Measurements from ENCODE around the gene ZNF654.

Gene ZNF654

GRCh38 chr3:88084097-88084501 is 25.0 kb downstream of the ZNF654 start:
- DNase-seq (ENCODE audit: low read depth): peak; percentile 93
- TF ChIP-seq, protein P1, sequence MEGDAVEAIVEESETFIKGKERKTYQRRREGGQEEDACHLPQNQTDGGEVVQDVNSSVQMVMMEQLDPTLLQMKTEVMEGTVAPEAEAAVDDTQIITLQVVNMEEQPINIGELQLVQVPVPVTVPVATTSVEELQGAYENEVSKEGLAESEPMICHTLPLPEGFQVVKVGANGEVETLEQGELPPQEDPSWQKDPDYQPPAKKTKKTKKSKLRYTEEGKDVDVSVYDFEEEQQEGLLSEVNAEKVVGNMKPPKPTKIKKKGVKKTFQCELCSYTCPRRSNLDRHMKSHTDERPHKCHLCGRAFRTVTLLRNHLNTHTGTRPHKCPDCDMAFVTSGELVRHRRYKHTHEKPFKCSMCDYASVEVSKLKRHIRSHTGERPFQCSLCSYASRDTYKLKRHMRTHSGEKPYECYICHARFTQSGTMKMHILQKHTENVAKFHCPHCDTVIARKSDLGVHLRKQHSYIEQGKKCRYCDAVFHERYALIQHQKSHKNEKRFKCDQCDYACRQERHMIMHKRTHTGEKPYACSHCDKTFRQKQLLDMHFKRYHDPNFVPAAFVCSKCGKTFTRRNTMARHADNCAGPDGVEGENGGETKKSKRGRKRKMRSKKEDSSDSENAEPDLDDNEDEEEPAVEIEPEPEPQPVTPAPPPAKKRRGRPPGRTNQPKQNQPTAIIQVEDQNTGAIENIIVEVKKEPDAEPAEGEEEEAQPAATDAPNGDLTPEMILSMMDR (IDR thresholded peaks at IDR 0.05; ENCODE audit: control insufficient read depth, extremely low read depth, insufficient read depth): no peak
- no peak overlapping the region for H3K4me3 ChIP-seq (ENCODE audit: low read depth, low read length)

- DNase-seq (ENCODE audit: low read depth): peak; percentile 31
- no peak overlapping the region for H3K4me3 ChIP-seq (ENCODE audit: low read depth, low read length)
- TF ChIP-seq, protein P1 (IDR thresholded peaks at IDR 0.05; ENCODE audit: control insufficient read depth, extremely low read depth, insufficient read depth): no peak
These were observed 31.6 kb downstream of the ZNF654 start for GRCh38 chr3:88090681-88091080.

GRCh38 chr3:88092270-88092669 is 33.2 kb downstream of the ZNF654 start:
- TF ChIP-seq, protein P1 (IDR thresholded peaks at IDR 0.05; ENCODE audit: control insufficient read depth, extremely low read depth, insufficient read depth): no peak
- no peak overlapping the region for H3K4me3 ChIP-seq (ENCODE audit: low read depth, low read length)
- no peak for DNase-seq (ENCODE audit: low read depth)

DNA sequence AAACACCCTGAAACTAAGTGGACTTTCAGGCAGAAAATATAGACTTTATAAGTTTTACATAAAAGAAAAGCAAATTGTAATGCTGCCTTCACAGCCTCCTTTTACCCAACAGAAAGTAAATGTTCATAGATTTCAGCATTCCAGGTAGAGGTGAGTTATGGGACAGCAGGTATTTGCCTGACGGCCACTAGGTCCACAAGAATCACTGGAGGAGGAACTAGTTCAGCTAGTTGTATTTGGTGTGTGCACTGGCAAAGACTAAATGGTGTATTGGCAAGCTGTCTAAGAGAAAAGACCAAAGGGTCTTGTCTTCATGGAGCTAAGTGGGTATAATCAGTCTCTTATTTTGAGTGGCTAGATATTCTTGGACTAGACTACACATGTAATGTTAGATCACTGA is 34.2 kb downstream of the ZNF654 start:
- no peak overlapping the region for H3K4me3 ChIP-seq (ENCODE audit: low read depth, low read length)
- TF ChIP-seq, protein P1 (IDR thresholded peaks at IDR 0.05; ENCODE audit: control insufficient read depth, extremely low read depth, insufficient read depth): no peak
- peak; percentile 62 for DNase-seq (ENCODE audit: low read depth)

GRCh38 chr3:88101142-88101541 is 42.1 kb downstream of the ZNF654 start:
- DNase-seq (ENCODE audit: low read depth): no peak
- TF ChIP-seq, protein P1 (IDR thresholded peaks at IDR 0.05; ENCODE audit: control insufficient read depth, extremely low read depth, insufficient read depth): no peak
- H3K4me3 ChIP-seq (ENCODE audit: low read depth, low read length): no peak overlapping the region

GRCh38 chr3:88105325-88105724 is 46.3 kb downstream of the ZNF654 start:
- TF ChIP-seq, protein P1 (IDR thresholded peaks at IDR 0.05; ENCODE audit: control insufficient read depth, extremely low read depth, insufficient read depth): no peak
- DNase-seq (ENCODE audit: low read depth): no peak
- no peak overlapping the region for H3K4me3 ChIP-seq (ENCODE audit: low read depth, low read length)

- H3K4me3 ChIP-seq (ENCODE audit: low read depth, low read length): no peak overlapping the region
- TF ChIP-seq, protein P1 (IDR thresholded peaks at IDR 0.05; ENCODE audit: control insufficient read depth, extremely low read depth, insufficient read depth): no peak
- DNase-seq (ENCODE audit: low read depth): no peak
These were observed 53.2 kb downstream of the ZNF654 start for GRCh38 chr3:88112289-88112688.

Measured in LNCaP clone FGC (cell line).